Urothelium cell line (cell line): Measurements from ENCODE around the gene GALNT7.

Experiments used
- DNase-seq: peaks from one replicate; pipeline ENCODE4 v3.0.0; 2011; ENCODE audit warnings: low spot score, mixed read lengths
- FAIRE-seq: peaks from 2 replicates; lab custom pipeline; 2011; peaks lifted over from hg19 to GRCh38; lab: Jason Lieb, UNC

GALNT7 gene

GRCh38 chr4:173231916-173232315 lies 63.3 kb downstream of the GALNT7 start:
- DNase-seq (no peak), FAIRE-seq (no peak)

GRCh38 chr4:173233857-173234256 lies 65.2 kb downstream of the GALNT7 start:
- DNase-seq: no peak

GRCh38 chr4:173235050-173235449 lies 66.4 kb downstream of the GALNT7 start:
- DNase-seq (no peak), FAIRE-seq (no peak)

More at GRCh38 chr4:173233857-173234256, 65.2 kb downstream of the GALNT7 start:
- FAIRE-seq: no peak

- DNase-seq (no peak), FAIRE-seq (no peak)
These were observed 67.7 kb downstream of the GALNT7 start for GRCh38 chr4:173236301-173236700.

GRCh38 chr4:173237152-173237551 lies 68.5 kb downstream of the GALNT7 start:
- FAIRE-seq: no peak
- DNase-seq: no peak

- no peak for DNase-seq
- FAIRE-seq: no peak
These were observed 69.2 kb downstream of the GALNT7 start for GRCh38 chr4:173237762-173238161.

- no peak for FAIRE-seq
These were observed 72.1 kb downstream of the GALNT7 start for GRCh38 chr4:173240696-173241095.

GRCh38 chr4:173242466-173243250 lies 74.0 kb downstream of the GALNT7 start:
- no peak for FAIRE-seq

More at GRCh38 chr4:173240696-173241095, 72.1 kb downstream of the GALNT7 start:
- DNase-seq: no peak

GRCh38 chr4:173243321-173243720 lies 74.7 kb downstream of the GALNT7 start:
- FAIRE-seq: no peak
- peak; percentile 48 for DNase-seq

More at GRCh38 chr4:173242466-173243250, 74.0 kb downstream of the GALNT7 start:
- no peak for DNase-seq

- DNase-seq: no peak
These were observed 75.5 kb downstream of the GALNT7 start for GRCh38 chr4:173243917-173244658.

GRCh38 chr4:173245952-173246351 lies 77.3 kb downstream of the GALNT7 start:
- FAIRE-seq: no peak
- DNase-seq: no peak

More at GRCh38 chr4:173243917-173244658, 75.5 kb downstream of the GALNT7 start:
- FAIRE-seq: no peak

- no peak for DNase-seq
- FAIRE-seq: no peak
These were observed 78.1 kb downstream of the GALNT7 start for GRCh38 chr4:173246719-173247118.

GRCh38 chr4:173247321-173247720 lies 78.7 kb downstream of the GALNT7 start:
- FAIRE-seq (no peak), DNase-seq (no peak)

- no peak for FAIRE-seq
These were observed 80.1 kb downstream of the GALNT7 start for GRCh38 chr4:173248690-173249089.

GRCh38 chr4:173252024-173252935 lies 83.7 kb downstream of the GALNT7 start:
- DNase-seq (peak; percentile 87), FAIRE-seq (no peak)

More at GRCh38 chr4:173248690-173249089, 80.1 kb downstream of the GALNT7 start:
- no peak for DNase-seq

GRCh38 chr4:173253561-173253960 lies 85.0 kb downstream of the GALNT7 start:
- DNase-seq (no peak), FAIRE-seq (no peak)

GRCh38 chr4:173254646-173255045 lies 86.0 kb downstream of the GALNT7 start:
- no peak for FAIRE-seq

GRCh38 chr4:173256825-173257224 lies 88.2 kb downstream of the GALNT7 start:
- no peak for FAIRE-seq

More at GRCh38 chr4:173254646-173255045, 86.0 kb downstream of the GALNT7 start:
- DNase-seq: no peak

GRCh38 chr4:173257732-173258717 lies 89.4 kb downstream of the GALNT7 start:
- no peak for FAIRE-seq
- peak; percentile 23 for DNase-seq

More at GRCh38 chr4:173256825-173257224, 88.2 kb downstream of the GALNT7 start:
- DNase-seq: no peak
